Raji (cell line): ENCODE results near the gene MYO1G.

Experiments used
- POLR2A ChIP-seq: IDR thresholded peaks from 2 replicates; pipeline ENCODE4 v1.6.1; 2011; ENCODE audit warnings: low read depth, low read length, control low read depth; ENCODE audit not compliant: insufficient read depth

MYO1G gene

DNA sequence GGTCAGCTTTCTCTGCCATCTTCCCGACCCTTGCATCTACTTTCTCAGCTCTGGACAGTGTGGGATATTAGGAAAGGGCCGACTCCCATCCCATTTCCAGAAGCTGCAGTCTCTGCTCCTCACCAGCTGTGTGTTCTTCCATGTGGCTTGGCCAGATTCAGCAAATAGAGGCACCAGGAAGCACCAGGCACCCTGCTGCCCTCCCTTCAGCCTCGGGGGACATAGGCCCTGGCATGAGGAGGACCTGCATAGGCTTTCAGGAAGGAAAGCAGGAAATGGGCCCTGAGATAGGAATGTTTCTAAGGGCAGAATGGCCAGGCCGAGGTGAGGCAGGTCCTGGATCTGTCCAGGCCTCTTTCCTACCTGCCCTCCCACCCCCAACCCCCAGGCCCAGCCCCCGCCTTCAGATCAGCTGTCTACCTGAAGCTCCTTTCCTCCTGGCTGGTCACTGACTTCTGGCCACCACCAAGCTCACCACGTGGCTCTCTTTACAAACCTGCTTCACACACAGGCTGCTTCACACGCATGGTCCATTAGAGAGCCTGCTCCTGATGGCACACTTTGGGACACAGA is 66.0 kb downstream of the MYO1G start:
- TF ChIP-seq POLR2A: no peak
